Glomerular endothelial cell (primary cell): ENCODE results near the gene IQSEC3. TPM values are rescaled to one million over a fixed set of nuclear protein-coding genes. Genes with fewer than 3 reads are reported as not detected.

ENCODE experiments used
- DNase-seq: peaks from one replicate; pipeline ENCODE4 v3.0.0-alpha.2; 2011; ENCODE audit warnings: low read depth, low spot score; ENCODE audit errors: extremely low read depth
- total RNA-seq: library from RNA; depleted of rRNA; stranded (reverse); fragments of >200 nt; gene quantifications from 2 replicates; pipeline ENCODE4 v1.2.3, GENCODE V29; 2015

Gene IQSEC3
- total RNA-seq, 1 donor from 2014 or later, result 0.18 TPM

- DNase-seq, result no peak
These were observed 125.0 kb downstream of the IQSEC3 start for GRCh38 chr12:191541-191940.

GRCh38 chr12:193261-193660 lies 126.7 kb downstream of the IQSEC3 start:
- DNase-seq, result no peak

- DNase-seq, result no peak
These were observed 127.7 kb downstream of the IQSEC3 start for GRCh38 chr12:194276-194675.

GRCh38 chr12:195156-195555 lies 128.6 kb downstream of the IQSEC3 start:
- no peak for DNase-seq

- no peak for DNase-seq
These were observed 129.4 kb downstream of the IQSEC3 start for GRCh38 chr12:195951-196350.

GRCh38 chr12:196436-196835 lies 129.9 kb downstream of the IQSEC3 start:
- DNase-seq, result no peak

GRCh38 chr12:197347-197746 lies 130.8 kb downstream of the IQSEC3 start:
- no peak for DNase-seq

- no peak for DNase-seq
These were observed 131.5 kb downstream of the IQSEC3 start for GRCh38 chr12:197911-198695.

- no peak for DNase-seq
These were observed 132.1 kb downstream of the IQSEC3 start for GRCh38 chr12:198705-199104.

- DNase-seq, result no peak
These were observed 134.8 kb downstream of the IQSEC3 start for GRCh38 chr12:201361-201760.

GRCh38 chr12:202081-202731 lies 135.6 kb downstream of the IQSEC3 start:
- no peak for DNase-seq

- DNase-seq, result no peak
These were observed 136.5 kb downstream of the IQSEC3 start for GRCh38 chr12:203074-203461.

- DNase-seq, result no peak
These were observed 137.1 kb downstream of the IQSEC3 start for GRCh38 chr12:203462-204260.

- DNase-seq, result no peak
These were observed 137.7 kb downstream of the IQSEC3 start for GRCh38 chr12:204261-204678.

GRCh38 chr12:205026-205425 lies 138.5 kb downstream of the IQSEC3 start:
- DNase-seq, result no peak

GRCh38 chr12:206746-207440 lies 140.3 kb downstream of the IQSEC3 start:
- no peak for DNase-seq

- no peak for DNase-seq
These were observed 141.2 kb downstream of the IQSEC3 start for GRCh38 chr12:207804-208203.

GRCh38 chr12:208813-209212 lies 142.2 kb downstream of the IQSEC3 start:
- DNase-seq, result no peak

- DNase-seq, result no peak
These were observed 142.7 kb downstream of the IQSEC3 start for GRCh38 chr12:209246-209645.

GRCh38 chr12:209851-210250 lies 143.3 kb downstream of the IQSEC3 start:
- DNase-seq, result no peak
